Fibroblast of skin of left biceps (primary cell): ENCODE results near the gene CFAP46.
"Not testable (repeated sequence)": the region's sequence is repeated elsewhere in the genome, so short reads cannot be mapped to it uniquely, and the experiment has no call there.

Experiments
- DNase-seq, 2 experiments: peaks; one replicate each; pipeline ENCODE4 v3.0.0-alpha.2; 2013; ENCODE audit warnings: low read depth in 2 of 2

Gene CFAP46

GRCh38 chr10:132979491-132980425, 37.4 kb upstream of the CFAP46 start:
- DNase-seq = no peak

- no peak for DNase-seq
Measured at GRCh38 chr10:132978542-132978941, 36.2 kb upstream of the CFAP46 start.

DNA sequence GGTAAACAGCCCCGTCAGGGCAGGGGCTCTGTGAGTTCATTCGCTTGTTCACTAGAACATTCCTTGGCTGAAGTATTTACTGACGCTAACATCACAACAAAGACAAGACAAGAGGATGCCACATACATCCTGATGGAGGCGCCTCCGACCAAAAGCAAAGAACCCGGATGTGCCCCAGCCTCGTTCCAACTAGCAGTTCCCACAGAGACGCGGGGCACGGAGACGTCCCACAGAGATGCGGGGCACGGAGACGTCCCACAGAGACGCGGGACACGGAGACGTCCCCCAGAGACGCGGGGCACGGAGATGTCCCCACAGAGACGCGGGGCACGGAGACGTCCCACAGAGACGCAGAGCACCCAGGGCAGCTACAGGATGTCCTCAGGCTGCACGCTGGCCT, 35.4 kb upstream of the CFAP46 start:
- no peak for DNase-seq

DNA sequence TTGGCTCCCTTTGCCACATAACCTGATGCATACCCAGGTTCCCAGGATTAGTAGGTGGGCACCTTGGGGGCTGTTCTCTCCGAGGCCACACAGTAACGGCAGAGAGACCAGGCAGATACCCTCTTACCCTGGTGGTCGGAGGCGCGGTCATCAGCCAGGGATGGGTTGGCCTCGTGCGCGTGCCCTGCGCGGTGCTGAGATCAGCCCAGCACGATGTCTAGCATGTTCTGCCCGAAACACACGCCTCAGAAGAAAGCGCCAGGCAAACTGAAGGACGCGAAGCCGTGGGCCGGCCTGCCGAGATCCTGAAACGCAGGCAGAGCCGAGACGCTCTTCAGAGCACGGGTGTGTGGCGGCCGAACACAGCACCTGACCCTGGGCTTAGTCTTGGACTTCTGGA, 34.7 kb upstream of the CFAP46 start:
- DNase-seq = no peak

DNA sequence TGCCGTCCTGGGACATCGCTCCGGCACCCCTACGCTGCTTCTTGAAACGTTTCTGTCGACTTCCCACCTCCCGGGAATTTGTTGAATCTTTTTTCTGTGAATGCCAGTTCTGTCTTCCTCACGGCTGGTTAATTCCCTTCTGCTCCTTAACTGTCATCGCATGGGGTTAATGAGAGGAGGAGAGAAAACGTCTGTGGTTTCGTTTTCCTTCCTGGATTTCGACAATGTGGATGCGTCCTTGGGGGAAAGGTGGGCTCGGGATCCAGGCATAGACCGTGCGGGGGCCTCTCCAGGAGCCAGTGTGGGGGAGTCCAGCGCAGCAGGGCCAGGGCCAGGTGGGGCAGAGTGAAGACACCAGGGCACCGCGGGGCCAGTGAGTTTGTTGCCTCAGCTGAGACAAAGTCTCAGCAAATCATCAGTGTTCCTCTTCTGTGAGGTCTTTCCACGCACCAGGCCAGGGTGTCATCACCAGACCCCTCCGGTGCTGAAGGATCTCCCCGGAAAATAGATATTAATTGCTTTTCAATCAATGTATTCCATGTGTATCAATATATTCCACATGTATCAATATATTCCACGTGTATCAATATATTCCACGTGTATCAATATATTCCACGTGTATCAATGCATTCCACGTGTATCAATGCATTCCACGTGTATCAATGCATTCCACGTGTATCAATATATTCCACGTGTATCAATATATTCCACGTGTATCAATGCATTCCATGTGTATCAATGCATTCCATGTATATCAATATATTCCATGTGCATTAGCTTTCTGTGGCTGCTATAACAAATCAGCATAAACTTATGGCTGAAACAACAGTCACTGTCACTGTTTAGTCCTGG, 33.7 kb upstream of the CFAP46 start:
- DNase-seq = no peak

- DNase-seq = peak in 1 of 2 experiments; percentile 21
Measured at GRCh38 chr10:132974886-132975830, 32.8 kb upstream of the CFAP46 start.

- DNase-seq = no peak
Measured at GRCh38 chr10:132974249-132974796, 32.0 kb upstream of the CFAP46 start.

DNA sequence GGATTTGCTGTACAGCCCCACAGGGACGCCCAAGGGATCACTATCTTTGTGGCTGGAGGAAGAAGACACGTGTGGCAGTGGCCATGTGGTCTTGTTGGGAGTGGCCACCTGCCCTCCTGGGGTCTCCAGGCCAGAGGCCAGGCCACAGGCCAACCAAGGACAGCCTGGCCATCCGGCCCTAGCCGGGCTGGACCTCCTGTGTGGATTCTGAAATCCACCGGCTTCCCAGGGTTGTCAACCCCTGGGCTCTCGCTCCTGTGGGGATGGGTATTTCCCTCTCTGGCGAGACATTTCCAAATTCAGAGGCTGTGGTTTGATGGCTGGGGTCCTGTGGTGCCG, 31.5 kb upstream of the CFAP46 start:
- no peak for DNase-seq

DNA sequence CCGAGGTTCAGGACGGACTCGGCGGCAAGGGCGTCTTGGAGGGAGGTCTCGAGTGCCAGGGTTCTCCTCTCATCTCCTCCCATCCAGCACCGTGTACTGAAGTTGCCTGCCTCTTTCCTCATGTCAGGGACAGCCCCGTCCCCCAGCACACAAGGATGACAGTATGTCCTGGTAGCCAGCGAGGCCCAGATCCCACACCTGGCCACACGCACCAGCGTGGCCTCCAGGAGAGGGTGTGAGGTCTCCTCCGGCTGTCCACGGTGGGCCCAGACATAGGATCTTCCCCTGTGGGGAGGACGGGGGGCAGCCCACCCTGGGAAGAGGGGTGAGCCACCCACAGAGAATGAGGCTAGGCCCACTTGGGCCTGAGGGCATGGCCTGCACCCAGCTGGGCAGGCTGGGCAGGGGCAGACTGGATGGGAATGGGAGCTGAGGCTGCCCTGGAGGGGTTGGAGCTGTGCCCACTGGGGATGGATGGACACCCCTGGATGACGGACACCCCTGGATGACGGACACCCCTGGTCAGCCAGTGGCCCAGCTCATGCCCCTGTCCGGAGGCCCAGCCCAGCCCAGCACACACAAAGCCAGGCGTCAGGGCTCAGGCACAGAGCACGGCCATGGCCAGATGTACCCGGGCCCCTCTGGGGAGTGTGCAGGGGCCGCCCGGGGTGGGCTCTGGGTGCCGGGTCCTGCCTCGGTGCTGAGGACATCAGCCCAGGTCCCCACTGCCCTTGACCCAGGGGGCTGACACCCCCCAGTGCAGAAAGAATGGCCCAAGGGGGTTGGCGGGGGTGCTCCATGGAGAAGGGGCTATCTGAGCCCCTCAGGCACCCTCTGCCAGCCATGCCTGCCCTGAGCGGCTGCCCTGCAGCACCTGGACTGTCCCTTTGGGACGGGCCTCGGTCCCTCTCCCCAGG, 30.9 kb upstream of the CFAP46 start:
- no peak for DNase-seq

DNA sequence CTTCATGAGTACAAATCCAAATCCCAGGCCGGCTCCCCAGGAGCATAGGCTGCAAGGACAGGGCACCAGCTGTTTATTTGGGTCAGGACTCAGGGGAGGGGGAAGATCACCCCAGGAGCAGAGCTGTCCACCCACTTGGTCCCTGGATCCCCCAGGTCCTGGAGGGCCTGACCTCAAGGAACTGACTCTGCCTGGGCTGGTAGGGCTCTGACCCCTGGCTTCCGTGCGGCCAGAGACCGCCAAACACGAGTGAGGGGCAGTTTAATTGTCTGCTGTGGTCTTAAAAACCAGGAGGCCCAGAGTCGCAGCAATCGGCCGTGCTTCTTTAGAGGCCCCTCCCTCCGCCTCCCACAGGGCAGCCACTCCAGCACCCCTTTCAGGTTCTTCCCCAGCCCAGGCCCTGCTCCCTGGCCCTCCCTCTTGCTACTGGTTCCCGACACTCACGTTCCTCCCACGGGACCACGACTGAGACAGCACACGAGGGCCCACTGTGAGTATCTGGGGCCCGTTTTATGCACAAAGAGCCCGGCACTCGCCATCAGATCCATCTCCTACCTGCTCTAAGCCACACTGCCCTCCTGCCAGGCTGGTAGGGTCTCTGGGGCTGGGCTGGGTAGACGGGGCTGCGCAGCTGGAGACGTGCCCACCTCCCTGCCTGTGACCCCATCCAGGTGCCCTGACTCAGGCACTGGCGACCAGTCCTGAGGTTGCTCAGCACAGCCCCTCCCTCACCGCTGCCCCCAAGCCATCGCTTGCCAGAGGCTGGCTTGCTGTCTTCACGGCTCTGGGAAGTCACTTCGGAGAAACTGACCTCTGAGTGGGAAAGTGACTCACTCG, 30.0 kb upstream of the CFAP46 start:
- DNase-seq = no peak

GRCh38 chr10:132971448-132972148, 29.2 kb upstream of the CFAP46 start:
- no peak for DNase-seq

DNA sequence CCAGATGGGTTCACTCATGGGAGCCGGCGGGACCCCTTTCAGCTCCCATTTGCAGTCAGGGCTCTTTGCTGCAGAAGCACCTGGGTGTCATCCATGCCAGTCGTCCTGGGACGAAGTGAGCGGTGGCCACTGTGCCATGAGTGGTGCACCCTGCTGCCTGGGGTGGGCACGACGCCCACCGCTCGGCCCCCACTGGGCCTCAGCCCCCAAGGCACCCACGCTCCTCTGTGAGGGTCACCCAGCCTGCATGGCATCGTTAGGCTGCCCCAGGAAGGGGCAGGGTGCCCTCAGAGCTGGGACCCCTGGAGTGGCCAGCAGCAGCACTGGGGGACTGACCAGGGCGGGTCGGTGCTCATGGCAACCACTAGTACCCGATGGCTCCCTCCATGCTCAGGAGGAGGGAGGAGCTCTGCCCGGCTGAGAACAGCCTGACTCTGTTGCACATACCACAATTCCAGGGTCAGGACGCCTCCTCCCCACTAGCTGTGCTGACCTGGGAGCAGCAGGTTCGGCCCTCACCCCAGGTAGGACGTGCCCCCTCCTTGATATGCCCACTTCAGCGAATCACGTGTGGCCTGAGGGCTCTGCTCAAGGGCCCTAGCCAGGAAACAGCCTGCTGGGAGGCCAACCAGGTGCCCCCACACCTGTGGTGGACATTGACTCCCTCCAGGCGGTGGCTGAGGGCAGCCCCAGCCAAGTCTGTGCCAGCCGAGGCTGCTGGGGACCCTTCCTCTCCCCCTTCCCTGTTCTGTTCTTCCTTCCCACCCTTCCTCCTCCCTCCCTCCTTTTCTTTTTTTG, 28.5 kb upstream of the CFAP46 start:
- DNase-seq = no peak

- no peak for DNase-seq
Measured at GRCh38 chr10:132967540-132967939, 25.2 kb upstream of the CFAP46 start.

- no peak for DNase-seq
Measured at GRCh38 chr10:132965411-132966057, 23.2 kb upstream of the CFAP46 start.

- DNase-seq = not testable (repeated sequence)
Measured at GRCh38 chr10:132964707-132965410, 22.5 kb upstream of the CFAP46 start.

DNA sequence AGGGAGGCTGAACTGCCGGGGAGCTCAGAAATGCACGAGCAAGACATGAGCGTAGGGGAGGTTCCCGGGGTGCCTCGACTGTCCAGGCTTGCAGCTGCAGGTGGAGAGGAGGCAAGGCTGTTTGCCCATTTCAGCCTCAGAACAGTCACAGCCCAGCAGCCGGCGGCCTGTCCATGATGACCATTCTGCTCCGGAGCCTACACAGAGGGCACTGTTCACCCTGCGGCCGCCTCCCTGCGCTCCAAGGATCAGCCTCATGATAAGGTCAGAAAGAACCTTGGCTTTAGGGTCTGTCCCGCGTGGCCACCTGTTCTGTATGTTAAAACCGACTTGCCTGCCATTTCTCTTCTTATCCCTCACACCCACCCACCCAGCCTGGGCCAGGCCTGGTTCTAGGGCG, 21.9 kb upstream of the CFAP46 start:
- DNase-seq = no peak
